PFSK-1 (cell line): ENCODE measurements around the gene CHST11.

Experiments used
- REST ChIP-seq, 2 experiments: IDR thresholded peaks; 2 replicates each; pipeline versions ENCODE4 v1.6.1 to v1.8.0; 2011 to 2012; ENCODE audit warnings: low read depth in 2 of 2, low read length in 2 of 2, control low read depth in 1 of 2, inconsistent platforms in 1 of 2, mild to moderate bottlenecking in 1 of 2, moderate library complexity in 1 of 2; ENCODE audit not compliant: insufficient read depth in 1 of 2
- TAF1 ChIP-seq: IDR thresholded peaks from 2 replicates; pipeline ENCODE4 v1.6.1; 2012; ENCODE audit warnings: low read length, control low read depth, borderline replicate concordance; ENCODE audit not compliant: insufficient read depth

GRCh38 chr12:104502217-104502616 is 45.5 kb downstream of the CHST11 start:
- TF ChIP-seq TAF1 (no peak), REST (IDR thresholded peaks at IDR 0.05; ENCODE audit: insufficient read depth in 1 of 2, low read depth in 2 of 2, low read length in 2 of 2) (no peak)
